GM19238 (cell line): ENCODE measurements around the gene SLC38A10.

ENCODE experiments used
- DNase-seq: peaks from one replicate; pipeline ENCODE4 v3.0.0; 2011; ENCODE audit warnings: low spot score; ENCODE audit not compliant: insufficient read length

SLC38A10 gene

GRCh38 chr17:81209141-81209540 is 86.0 kb downstream of the SLC38A10 start:
- no peak for DNase-seq

DNA sequence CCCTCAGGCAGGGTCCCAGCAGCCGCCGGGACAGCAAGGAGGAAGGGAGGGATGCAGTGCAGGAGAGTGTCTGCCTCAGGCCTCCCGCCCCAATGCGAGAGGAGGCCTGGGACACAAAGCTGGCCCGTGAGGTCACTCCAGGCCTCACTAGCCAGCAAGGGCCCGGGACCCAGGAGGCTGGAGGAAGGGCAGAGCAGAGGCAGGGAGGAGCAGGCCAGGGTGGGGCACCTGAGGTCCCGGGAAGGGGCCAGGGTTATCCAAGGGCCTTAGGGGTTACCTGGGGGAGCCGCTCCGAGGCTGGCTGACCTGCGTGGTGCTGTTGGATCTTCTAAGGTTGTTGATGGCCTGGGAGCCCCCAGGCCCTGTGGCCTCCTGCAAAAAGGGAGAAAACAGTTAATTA is 86.5 kb downstream of the SLC38A10 start:
- DNase-seq, result no peak

DNA sequence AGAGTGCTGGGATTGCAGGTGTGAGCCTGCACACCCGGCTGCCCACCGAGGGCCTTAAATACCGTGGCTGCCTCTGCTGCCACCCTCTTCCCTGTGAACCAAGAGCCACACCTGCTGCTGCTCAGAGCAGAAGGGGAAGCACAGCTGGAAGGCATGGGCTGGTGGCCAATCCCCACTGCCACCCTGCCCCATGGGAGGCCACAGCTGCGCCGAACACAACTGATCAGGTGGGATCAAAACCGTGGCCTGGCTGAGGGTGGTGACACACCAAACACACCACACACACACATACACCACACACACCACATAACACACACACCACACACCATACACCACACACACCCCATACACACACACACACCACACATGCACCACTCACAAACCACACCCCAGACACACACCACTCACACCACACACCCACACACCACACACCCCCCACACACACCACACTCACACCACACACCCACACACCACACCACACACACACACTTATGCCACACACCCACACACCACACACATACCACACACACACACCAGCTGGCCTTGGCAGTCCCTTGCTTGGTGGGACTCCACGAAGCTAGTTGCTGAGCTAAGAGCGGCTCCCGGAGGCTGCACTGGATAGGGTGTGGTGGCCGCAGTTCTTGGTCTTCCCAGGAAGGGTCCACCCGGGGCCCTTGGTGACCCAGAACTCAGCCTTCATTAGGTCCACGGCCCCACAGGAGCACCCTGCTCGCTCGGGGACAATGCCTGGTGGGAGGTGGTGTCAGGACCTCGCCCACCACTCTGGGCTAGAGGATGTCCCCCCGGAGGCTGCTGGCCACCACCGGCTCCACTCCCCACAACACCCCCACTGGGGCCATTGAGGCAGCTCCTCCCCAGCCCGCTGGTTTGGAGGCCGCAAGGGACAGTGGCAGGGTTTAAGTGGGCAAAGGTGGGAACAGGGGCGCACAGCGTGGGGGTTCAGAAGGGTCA is 87.2 kb downstream of the SLC38A10 start:
- DNase-seq, result no peak

DNA sequence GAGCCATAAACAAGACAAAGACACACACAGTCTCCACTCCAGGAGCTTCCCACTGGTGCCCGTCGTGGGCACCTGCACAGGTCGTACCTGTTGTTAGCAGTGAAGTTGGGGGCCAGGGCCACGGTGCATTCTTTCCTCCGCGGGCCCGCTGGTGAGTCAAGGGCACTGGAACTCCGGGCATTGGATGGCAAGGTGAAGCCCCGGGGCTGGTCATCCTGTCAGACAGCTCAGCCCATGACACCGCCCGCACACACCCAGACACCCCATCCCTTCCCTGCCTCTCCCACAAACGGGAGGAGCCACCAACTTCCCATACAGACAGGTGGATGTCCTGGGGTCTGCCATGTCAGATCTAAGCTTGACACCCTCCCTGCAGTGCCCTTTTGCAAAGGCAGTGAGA is 88.5 kb downstream of the SLC38A10 start:
- DNase-seq, result no peak

DNA sequence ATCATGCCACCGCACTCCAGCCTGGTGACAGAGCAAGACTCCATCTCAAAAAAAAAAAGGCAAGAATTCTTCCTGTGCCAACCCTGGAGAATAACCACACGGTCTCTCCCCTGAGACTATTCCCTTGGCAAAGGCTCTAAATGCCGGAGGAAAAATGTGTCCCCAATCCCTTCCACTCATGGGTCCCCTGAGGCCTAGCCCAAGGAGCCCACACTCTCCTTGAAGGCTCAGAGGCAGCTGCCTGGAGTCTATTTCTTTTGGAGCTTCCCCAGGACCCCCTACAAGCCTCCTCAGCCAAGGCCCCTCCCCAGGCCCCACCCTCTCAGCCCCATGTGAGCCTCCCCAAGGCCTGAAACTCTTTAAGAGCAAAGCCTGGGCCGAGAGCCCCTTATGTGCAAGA is 88.9 kb downstream of the SLC38A10 start:
- DNase-seq, result no peak

DNA sequence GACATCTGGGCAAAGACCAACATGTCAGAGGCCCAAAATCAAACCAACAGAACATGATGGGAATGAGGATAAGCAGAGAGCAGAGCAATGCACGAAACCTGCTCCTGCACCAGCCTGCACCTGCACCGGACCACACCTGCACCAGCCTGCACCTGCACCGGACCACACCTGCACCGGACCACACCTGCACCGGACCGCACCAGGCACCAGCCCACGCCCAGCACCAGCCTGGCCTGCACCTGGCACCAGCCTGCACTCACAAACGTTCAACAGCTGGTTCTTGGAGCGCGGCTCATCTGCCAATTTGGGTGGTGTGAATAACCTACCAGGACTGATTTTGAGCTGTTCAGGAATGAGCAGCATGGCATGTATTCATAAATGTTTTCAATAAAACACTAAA is 90.5 kb downstream of the SLC38A10 start:
- no peak for DNase-seq

GRCh38 chr17:81203136-81203535 is 92.0 kb downstream of the SLC38A10 start:
- no peak for DNase-seq

DNA sequence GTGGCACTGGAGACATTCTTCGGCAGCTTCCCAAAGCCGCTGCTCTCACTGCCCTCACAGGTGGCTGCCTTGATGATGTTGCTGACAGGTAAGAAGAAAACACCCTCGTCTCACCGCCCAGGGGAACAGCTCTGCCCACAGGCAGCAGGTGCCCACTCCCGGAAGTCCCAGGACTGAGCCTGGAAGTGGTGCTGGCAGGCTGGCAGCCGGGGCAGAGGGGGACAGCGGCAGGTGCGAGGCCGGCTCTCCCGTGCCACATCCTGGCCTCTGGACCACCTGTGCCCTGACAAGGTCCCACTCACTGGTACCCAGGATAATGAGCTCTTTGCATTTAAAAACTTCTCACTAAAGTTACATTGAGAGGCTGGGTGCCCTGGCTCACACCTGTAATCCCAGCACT is 92.8 kb downstream of the SLC38A10 start:
- DNase-seq, result no peak

- DNase-seq, result peak; percentile 58
These were observed 94.2 kb downstream of the SLC38A10 start for GRCh38 chr17:81200695-81201580.

DNA sequence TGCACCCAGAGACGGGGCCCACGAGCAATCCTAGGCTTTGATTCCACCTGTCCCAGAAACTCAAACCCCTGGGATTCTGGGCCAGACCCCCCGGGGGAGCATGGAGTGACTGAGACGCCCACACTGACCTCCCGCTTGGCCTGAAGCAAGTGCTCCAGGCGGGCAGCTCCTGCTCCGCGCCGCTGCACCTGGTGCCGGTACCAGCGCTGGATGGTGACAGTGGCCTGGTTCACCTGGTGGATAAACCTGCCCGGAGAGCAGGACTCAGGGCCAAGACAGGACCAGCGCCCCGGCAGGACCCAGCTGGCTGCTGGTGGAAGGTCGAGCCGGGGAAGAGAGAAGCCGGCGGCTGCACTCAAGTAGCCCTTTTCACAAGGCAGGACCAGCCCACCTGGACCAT is 94.9 kb downstream of the SLC38A10 start:
- DNase-seq, result no peak

DNA sequence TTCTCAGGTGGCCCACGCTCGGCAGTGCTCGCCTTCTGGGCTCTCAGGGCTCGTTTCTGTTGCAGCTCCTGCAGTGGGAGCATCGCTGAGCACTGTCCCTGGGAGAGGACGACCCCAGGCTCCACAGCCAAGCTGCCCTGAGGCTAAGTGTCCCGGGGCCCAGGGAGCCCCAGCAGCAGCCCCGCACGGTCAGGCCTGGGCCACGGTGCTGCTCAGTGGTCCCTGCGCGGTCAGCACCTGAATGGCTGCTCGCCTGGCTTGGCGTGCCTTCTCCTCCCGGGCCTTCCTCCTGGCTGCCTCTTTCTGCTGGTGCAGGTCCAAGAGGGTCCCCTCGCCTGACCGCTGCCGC is 95.7 kb downstream of the SLC38A10 start:
- no peak for DNase-seq

DNA sequence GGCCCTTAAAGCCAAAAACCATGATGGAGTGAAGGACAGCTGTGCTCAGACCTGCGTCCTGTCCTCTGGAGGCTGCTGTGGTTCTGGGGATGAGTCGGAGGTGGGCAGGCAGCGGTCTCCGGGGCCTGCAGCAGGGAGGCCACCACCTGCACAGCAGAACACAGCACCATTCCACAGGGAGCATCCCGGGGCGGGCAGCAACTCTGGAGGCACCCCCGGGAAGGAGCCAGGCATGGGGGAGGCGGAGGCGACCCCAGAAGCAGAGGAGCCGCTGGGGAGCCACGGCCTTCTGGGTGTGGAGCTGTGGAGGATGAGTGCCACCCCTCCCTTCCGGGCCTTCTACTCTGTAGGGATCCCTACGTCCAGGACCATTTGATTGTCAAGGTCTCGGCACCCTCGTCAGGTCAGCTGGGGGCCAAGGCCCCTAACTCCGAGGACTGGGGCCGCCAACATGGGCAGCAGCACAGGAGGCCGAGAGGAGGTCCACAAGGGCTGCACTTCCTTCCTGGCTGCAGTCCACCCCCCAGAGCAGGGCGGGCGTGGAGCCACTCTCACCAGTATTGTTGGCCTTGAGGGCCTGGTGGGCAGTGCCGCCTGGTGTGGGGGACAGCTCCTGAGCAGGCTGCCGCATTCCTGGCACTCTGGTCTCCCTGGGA is 96.2 kb downstream of the SLC38A10 start:
- no peak for DNase-seq

DNA sequence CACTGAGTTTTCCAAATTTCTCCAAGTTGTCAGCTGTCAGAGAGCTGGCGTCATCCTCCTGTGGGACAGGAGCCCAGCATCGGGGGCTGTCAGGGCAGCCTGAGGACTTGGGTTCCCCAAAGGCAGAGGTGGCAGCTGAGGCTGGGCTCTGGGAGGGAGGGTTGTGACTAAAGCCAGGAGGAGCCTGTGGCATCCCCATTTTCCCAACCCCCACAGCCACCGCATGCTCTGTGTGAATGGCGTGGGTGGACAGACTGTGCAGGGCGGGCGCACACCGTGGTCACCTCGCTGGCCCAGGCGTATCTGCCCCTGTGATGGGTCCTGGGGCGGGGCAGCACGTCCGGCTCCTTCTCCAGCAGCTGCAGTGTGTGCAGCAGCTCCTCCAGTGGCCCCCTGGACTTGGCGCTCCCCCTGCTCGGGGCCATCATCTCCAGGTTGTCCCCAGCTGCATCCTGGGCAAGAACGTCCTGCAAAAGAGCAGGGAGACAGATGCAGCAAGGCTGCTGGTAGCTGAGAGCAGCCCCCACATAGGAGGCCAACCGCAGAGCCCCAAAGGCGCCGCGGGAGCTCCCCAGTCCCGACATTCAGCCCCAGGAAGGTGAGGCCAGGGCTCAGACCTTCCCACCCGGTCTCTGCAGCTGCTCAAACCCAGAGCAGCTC is 97.1 kb downstream of the SLC38A10 start:
- DNase-seq, result no peak

- no peak for DNase-seq
These were observed 97.7 kb downstream of the SLC38A10 start for GRCh38 chr17:81197409-81197795.

DNA sequence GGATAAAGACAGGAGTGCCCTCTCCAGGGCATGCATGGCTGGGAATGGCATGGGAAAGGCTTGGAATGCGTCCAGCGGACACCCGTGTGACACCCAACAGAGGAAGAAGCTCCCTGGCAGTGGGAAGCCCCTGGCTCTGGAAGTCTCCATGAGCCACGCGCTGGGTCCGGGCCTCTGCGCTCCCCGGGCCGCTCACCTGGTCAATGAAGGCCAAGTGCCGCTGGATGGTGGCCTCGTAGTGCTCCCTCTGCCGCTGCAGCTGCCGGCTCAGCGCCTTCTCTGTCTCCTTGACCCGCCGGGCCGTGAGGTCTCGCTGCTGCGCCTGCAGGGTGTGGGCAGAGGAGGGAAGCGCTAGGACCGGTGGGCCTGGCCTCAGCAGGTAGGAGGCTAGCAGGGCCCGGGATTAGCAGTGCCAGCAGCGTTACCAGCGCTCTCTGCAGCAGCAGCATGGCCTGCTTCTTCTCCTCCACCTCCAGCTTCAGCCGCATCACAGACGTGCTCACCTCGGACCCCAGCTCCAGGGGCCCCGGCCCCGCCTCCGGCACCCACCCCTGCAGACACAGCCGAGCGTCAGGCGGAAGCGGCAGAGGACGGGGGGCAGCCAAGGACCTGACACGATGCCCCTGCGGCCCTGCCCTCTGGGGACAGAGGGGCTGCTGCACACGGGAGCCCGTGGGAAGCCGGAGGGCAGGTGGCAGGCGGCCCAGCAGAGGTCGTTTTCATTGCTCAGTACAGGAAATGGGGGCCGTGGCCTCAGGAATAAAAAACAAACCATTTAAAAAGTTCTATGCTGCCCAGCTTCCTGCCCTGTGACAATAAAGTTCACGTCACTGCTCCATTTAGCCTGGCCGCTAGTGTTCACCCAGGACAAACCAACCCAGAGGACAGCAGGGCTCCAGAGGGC is 98.3 kb downstream of the SLC38A10 start:
- no peak for DNase-seq

DNA sequence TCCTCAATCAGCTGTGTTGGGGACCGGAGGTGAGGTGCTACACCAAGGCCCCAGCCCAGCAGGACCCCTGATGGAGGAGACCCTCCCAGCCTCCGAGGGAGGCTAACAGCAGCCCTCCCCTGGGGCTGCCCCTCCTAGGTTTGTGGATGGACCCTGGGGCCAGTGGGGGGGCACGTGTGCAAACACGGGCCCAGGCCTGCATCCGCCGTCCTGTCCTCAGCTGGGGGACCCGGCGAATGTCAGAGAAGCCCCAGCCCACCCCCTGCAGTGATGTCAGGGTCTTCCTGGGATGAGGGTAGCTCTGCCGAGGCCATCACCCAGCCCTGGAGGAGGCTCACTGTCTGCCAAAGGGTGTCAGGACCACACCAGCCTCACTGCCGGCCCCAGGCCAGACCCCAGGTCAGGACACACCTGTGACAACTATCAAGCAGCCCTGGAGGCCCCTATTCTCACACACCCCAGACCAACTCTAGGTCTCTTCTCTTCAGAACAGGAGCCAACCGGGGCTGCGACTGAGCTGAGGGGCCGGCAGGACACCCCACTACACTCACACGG is 99.1 kb downstream of the SLC38A10 start:
- no peak for DNase-seq
